GM12878 (cell line): ENCODE results near the gene SINHCAF. TPM values are rescaled to one million over a fixed set of nuclear protein-coding genes. Genes with fewer than 3 reads are reported as not detected.
A peak's percentile ranks its signal among the peaks of the same experiment; 100 is the strongest.

Source experiments
- ATAC-seq: fragments of 200-7000 bp; cut with Tn5 transposase; 3 replicates; pipeline ENCODE4 v1.9.1; 2020; ENCODE audit warnings: mild to moderate bottlenecking, moderate library complexity
- BruUV-seq: library from RNA; stranded (reverse); fragments of 400-500 nt; replicated peaks from 2 replicates; lab custom pipeline; 2021; lab: Mats Ljungman, UMichigan
- CTCF ChIA-PET: fragments of 300-600 bp; sonication (Branson Sonifier 250); formaldehyde crosslinking; extraction: SDS; loops from one replicate; lab custom pipeline; 2021; ENCODE audit warnings: inconsistent platforms; lab: Yijun Ruan, JAX
- POLR2A ChIA-PET: fragments of 350-600 bp; formaldehyde crosslinking; extraction: SDS; loops from one replicate; lab custom pipeline; 2021; ENCODE audit warnings: inconsistent platforms; lab: Charles Lee
- RAD21 ChIA-PET: fragments of 300-600 bp; sonication (Branson Sonifier 250); formaldehyde crosslinking; loops from one replicate; lab custom pipeline; 2023; ENCODE audit warnings: antibody characterized with exemption; ENCODE audit not compliant: unreplicated experiment; lab: Charles Lee
- SMC1A ChIA-PET: fragments of 300-600 bp; sonication (Branson Sonifier 250); formaldehyde crosslinking; loops from one replicate; lab custom pipeline; 2023; ENCODE audit not compliant: unreplicated experiment, uncharacterized antibody; lab: Charles Lee
- DNase-seq: peaks from one replicate; pipeline ENCODE4 v3.0.0-alpha.2; 2011; ENCODE audit warnings: low read depth, low spot score
- FAIRE-seq: peaks from 3 replicates; lab custom pipeline; 2011; peaks lifted over from hg19 to GRCh38; lab: Jason Lieb, UNC
- H2AFZ ChIP-seq: 2 replicates; pipeline ENCODE4 v1.6.0; 2011; ENCODE audit warnings: low read depth, low read length, control low read depth; ENCODE audit not compliant: control insufficient read depth
- H3K27ac ChIP-seq: 2 replicates; pipeline ENCODE4 v1.5.1; 2011; ENCODE audit warnings: control low read depth; ENCODE audit not compliant: control insufficient read depth, insufficient read depth
- H3K27me3 ChIP-seq, 2 experiments: replicated peaks in 1 of 2; 2 replicates each; pipeline versions ENCODE4 v1.6.0 to v1.6.1; 2011; ENCODE audit warnings: low read length in 1 of 2; ENCODE audit not compliant: control insufficient read depth in 2 of 2, insufficient read depth in 2 of 2
- H3K36me3 ChIP-seq, 2 experiments: 2 replicates each; pipeline ENCODE4 v1.5.1; 2011; ENCODE audit warnings: low read length in 1 of 2; ENCODE audit not compliant: control insufficient read depth in 2 of 2, insufficient read depth in 2 of 2
- H3K4me1 ChIP-seq: 2 replicates; pipeline ENCODE4 v1.6.1; 2011; ENCODE audit warnings: mild to moderate bottlenecking, low read length, moderate library complexity, mixed read lengths; ENCODE audit not compliant: control insufficient read depth, insufficient read depth
- H3K4me2 ChIP-seq: 2 replicates; pipeline ENCODE4 v1.6.0; 2011; ENCODE audit warnings: control low read depth; ENCODE audit not compliant: control insufficient read depth, insufficient read depth
- H3K4me3 ChIP-seq: fragments of 200-600 bp; sonication (generic); 2 replicates; pipeline ENCODE4 v1.5.1; 2016
- H3K79me2 ChIP-seq: 2 replicates; pipeline ENCODE4 v1.6.0; 2011; ENCODE audit warnings: low read length; ENCODE audit not compliant: control insufficient read depth, insufficient read depth
- H3K9ac ChIP-seq: 2 replicates; pipeline ENCODE4 v1.8.0; 2011; ENCODE audit warnings: low read length, control low read depth, mixed read lengths; ENCODE audit not compliant: control insufficient read depth, insufficient read depth
- H3K9me3 ChIP-seq: replicated peaks from 3 replicates; pipeline ENCODE4 v1.5.1; 2011; ENCODE audit warnings: mild to moderate bottlenecking, low read length; ENCODE audit not compliant: control insufficient read depth, insufficient read depth
- H4K20me1 ChIP-seq: 2 replicates; pipeline ENCODE4 v1.6.0; 2011; ENCODE audit not compliant: control insufficient read depth, insufficient read depth
- ZNF592 ChIP-seq: fragments of 450-650 bp; IDR thresholded peaks from 2 replicates; pipeline ENCODE4 v1.6.1; 2017; ENCODE audit warnings: mild to moderate bottlenecking, moderate library complexity
- WGBS: methylation state at CpG from one replicate; pipeline ENCODE4 v1.1.6; 2016; ENCODE audit warnings: low lambda C conversion rate; ENCODE audit not compliant: insufficient replicate concordance, insufficient coverage; ENCODE audit errors: missing lambda C conversion rate; 5-methylcytosine and 5-hydroxymethylcytosine counted together
- in situ Hi-C: fragments of 300-500 bp; cut with MboI; formaldehyde crosslinking; loops from 9 replicates; pipeline ENCODE4 v1.14.3; 2018; ENCODE audit warnings: mixed read lengths
- intact Hi-C: fragments of 100-400 bp; cut with micrococcal nuclease; formaldehyde crosslinking; loops from one replicate; pipeline ENCODE4 v1.14.2; 2022; ENCODE audit not compliant: unreplicated experiment
- polyA plus RNA-seq, 11 experiments: library from polyadenylated mRNA; depleted of rRNA in 4 of 11; unstranded in 6 of 11; stranded (reverse) in 5 of 11; fragments of >200 nt; fragmentation: Nextera tagmentation in 4 of 11; fragmentation: Illumina TruSeq in 1 of 11; extraction: Ambion mirVana in 4 of 11; extraction: Trizol in 1 of 11; gene quantifications; 1 replicate in 1 of 11; 2 replicates in 10 of 11; pipeline versions ENCODE4 v1.2.1 to v1.2.3, GENCODE V29; 2011 to 2016; ENCODE audit warnings: inconsistent platforms in 2 of 11, missing spikeins in 2 of 11, low read depth in 1 of 11
- total RNA-seq, 4 experiments: library from RNA; depleted of rRNA in 3 of 4; stranded (reverse); fragments of >200 nt in 3 of 4; fragmentation: Illumina TruSeq in 1 of 4; extraction: Trizol in 1 of 4; gene quantifications; 2 replicates each; pipeline versions ENCODE4 v1.2.1 to v1.2.3, GENCODE V29; 2013 to 2021
- TF ChIP-seq, protein P1 (sequence below): fragments of 450-650 bp; IDR thresholded peaks from 2 replicates; pipeline ENCODE4 v1.6.1; 2017; ENCODE audit warnings: mild to moderate bottlenecking, moderate library complexity
- TF ChIP-seq, protein P2 (sequence below): fragments of 450-650 bp; IDR thresholded peaks from 2 replicates; pipeline ENCODE4 v1.6.1; 2017; ENCODE audit warnings: low read depth, mild to moderate bottlenecking, moderate library complexity

The SINHCAF gene
- total and polyA plus RNA-seq, 10 of the 15 experiments (the other 5 are each of a cell fraction or from before 2014, with no cell fraction given): 60.4 to 156 (median 90.3) TPM

DNA sequence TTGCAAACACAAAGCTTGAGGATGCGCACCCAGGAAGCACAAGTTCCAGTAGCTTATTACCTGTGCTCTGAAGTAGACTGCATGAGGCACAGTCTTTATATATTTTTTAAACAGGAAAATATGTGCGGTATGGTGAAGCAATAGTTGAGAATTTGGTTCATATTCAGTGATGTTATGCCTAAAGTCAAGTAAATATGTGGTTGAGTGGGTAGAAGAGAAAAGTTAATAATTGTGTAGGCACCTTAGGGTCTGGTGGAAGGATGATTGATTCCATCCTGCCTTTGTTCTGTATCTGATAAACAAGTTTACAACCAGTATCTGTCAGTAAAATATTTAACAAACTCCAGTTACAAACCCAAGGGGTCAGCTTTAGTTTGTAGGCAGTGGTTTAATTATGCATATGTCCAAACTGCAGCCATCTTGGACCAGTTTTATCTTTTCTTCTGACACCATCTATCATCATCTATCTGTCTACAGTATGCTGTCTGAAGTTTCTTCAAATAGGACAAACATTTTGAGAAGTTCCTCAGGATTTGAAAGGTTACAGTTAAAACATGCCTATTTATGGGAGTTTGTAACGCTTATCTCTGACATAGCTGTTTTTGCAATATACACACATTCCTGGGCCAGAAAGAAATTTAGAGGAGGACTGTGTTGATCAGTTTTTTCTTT, 10.8 kb downstream of the SINHCAF start:
- FAIRE-seq (no peak), DNase-seq (no peak), ATAC-seq (no peak)
- no TSS peak for BruUV-seq
- ChIA-PET CTCF (interaction anchor here (0.6 to 1.5 kb wide), 3 partner anchors 9 to 419 kb away, joined by 3 to 4 read pairs (median 3); no protein-coding TSS in a partner anchor), RAD21 (interaction anchor here (1.0 to 2.5 kb wide), 2 partner anchors 15 to 18 kb away, joined by 3 to 32 read pairs; no protein-coding TSS in a partner anchor), POLR2A (interaction anchor here (1.1 to 2.5 kb wide), 4 partner anchors 9 to 17 kb away, joined by 3 to 11 read pairs (median 6); partner anchors contain the start of gene SINHCAF), SMC1A (interaction anchor here (0.7 to 4.1 kb wide), 3 partner anchors 15 to 48 kb away, joined by 3 to 59 read pairs (median 4); no protein-coding TSS in a partner anchor)
- Histone ChIP-seq H3K9ac (no peak overlapping the region), H3K27me3 (no peaks in the 10 kb centered on the region), H3K9me3 (no peaks in the 10 kb centered on the region; the same call in 2 of the 3 replicates), H3K36me3 (peaks cover 0 to 18% of the 10 kb centered on the region in 2 experiments; a peak in 3 of 4 replicates), H3K4me3 (no peak overlapping the region), H3K27ac (no peak overlapping the region; the same call in 1 of the 2 replicates), H3K4me2 (no peak overlapping the region; the same call in 1 of the 2 replicates), H3K4me1 (peaks cover 18% of the 10 kb centered on the region; the same call in 1 of the 2 replicates), H3K79me2 (peaks cover 98% of the 10 kb centered on the region), H4K20me1 (no peaks in the 10 kb centered on the region), H2AFZ (no peak overlapping the region)
- in situ Hi-C loops: no loop called here
- WGBS: 52% methylated on average over 3 of the region's 3 CpGs
- TF ChIP-seq, protein P1, sequence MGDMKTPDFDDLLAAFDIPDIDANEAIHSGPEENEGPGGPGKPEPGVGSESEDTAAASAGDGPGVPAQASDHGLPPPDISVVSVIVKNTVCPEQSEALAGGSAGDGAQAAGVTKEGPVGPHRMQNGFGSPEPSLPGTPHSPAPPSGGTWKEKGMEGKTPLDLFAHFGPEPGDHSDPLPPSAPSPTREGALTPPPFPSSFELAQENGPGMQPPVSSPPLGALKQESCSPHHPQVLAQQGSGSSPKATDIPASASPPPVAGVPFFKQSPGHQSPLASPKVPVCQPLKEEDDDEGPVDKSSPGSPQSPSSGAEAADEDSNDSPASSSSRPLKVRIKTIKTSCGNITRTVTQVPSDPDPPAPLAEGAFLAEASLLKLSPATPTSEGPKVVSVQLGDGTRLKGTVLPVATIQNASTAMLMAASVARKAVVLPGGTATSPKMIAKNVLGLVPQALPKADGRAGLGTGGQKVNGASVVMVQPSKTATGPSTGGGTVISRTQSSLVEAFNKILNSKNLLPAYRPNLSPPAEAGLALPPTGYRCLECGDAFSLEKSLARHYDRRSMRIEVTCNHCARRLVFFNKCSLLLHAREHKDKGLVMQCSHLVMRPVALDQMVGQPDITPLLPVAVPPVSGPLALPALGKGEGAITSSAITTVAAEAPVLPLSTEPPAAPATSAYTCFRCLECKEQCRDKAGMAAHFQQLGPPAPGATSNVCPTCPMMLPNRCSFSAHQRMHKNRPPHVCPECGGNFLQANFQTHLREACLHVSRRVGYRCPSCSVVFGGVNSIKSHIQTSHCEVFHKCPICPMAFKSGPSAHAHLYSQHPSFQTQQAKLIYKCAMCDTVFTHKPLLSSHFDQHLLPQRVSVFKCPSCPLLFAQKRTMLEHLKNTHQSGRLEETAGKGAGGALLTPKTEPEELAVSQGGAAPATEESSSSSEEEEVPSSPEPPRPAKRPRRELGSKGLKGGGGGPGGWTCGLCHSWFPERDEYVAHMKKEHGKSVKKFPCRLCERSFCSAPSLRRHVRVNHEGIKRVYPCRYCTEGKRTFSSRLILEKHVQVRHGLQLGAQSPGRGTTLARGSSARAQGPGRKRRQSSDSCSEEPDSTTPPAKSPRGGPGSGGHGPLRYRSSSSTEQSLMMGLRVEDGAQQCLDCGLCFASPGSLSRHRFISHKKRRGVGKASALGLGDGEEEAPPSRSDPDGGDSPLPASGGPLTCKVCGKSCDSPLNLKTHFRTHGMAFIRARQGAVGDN: peak; percentile 61; the same call in 1 of the 2 replicates
- peak; percentile 74; the same call in 1 of the 2 replicates for TF ChIP-seq ZNF592
- TF ChIP-seq, protein P2, sequence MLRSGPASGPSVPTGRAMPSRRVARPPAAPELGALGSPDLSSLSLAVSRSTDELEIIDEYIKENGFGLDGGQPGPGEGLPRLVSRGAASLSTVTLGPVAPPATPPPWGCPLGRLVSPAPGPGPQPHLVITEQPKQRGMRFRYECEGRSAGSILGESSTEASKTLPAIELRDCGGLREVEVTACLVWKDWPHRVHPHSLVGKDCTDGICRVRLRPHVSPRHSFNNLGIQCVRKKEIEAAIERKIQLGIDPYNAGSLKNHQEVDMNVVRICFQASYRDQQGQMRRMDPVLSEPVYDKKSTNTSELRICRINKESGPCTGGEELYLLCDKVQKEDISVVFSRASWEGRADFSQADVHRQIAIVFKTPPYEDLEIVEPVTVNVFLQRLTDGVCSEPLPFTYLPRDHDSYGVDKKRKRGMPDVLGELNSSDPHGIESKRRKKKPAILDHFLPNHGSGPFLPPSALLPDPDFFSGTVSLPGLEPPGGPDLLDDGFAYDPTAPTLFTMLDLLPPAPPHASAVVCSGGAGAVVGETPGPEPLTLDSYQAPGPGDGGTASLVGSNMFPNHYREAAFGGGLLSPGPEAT: no peak
- intact Hi-C loops: no loop called here
